Kidney epithelial cell (primary cell): ENCODE results near the gene IFI30. TPM values are rescaled to one million over a fixed set of nuclear protein-coding genes. Genes with fewer than 3 reads are reported as not detected.

ENCODE experiments used
- DNase-seq: peaks from one replicate; pipeline ENCODE4 v3.0.0-alpha.2; 2010; ENCODE audit warnings: low read depth
- H3K27me3 ChIP-seq: 2 replicates; pipeline ENCODE4 v1.6.0; 2011; ENCODE audit warnings: low read length; ENCODE audit not compliant: control insufficient read depth, insufficient read depth
- H3K36me3 ChIP-seq: 2 replicates; pipeline ENCODE4 v1.5.1; 2011; ENCODE audit warnings: low read length; ENCODE audit not compliant: control insufficient read depth, insufficient read depth
- H3K4me3 ChIP-seq: 2 replicates; pipeline ENCODE4 v1.5.1; 2011; ENCODE audit warnings: low read depth, mild to moderate bottlenecking, control low read depth, low read length
- total RNA-seq: library from RNA; depleted of rRNA; stranded (reverse); fragments of >200 nt; gene quantifications from 2 replicates; pipeline ENCODE4 v1.2.3, GENCODE V29; 2015
- TF ChIP-seq, protein P1 (sequence below): IDR thresholded peaks from 2 replicates; pipeline ENCODE4 v1.5.1; 2011; ENCODE audit warnings: mild to moderate bottlenecking, moderate library complexity, low read length, control low read depth, inconsistent platforms; ENCODE audit not compliant: insufficient read depth, poor library complexity, severe bottlenecking

The IFI30 gene
- total RNA-seq, 1 donor from 2014 or later: 9.2 TPM

DNA sequence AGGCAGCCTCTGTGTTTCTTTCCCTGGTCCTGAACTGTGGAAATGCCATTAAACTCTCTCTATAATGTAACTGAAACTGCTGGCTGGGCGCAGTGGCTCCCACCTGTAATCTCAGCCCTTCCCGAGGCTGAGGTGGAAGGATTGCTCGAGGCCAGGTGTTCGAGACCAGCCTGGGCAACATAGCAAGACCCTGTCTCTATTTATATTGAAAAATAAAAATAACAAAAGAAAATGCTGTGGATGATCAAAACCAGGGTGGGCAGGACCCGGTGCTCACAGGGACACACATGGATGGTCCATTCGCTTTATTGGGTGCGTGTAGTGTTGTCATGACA lies 22.9 kb downstream of the IFI30 start:
- TF ChIP-seq, protein P1, sequence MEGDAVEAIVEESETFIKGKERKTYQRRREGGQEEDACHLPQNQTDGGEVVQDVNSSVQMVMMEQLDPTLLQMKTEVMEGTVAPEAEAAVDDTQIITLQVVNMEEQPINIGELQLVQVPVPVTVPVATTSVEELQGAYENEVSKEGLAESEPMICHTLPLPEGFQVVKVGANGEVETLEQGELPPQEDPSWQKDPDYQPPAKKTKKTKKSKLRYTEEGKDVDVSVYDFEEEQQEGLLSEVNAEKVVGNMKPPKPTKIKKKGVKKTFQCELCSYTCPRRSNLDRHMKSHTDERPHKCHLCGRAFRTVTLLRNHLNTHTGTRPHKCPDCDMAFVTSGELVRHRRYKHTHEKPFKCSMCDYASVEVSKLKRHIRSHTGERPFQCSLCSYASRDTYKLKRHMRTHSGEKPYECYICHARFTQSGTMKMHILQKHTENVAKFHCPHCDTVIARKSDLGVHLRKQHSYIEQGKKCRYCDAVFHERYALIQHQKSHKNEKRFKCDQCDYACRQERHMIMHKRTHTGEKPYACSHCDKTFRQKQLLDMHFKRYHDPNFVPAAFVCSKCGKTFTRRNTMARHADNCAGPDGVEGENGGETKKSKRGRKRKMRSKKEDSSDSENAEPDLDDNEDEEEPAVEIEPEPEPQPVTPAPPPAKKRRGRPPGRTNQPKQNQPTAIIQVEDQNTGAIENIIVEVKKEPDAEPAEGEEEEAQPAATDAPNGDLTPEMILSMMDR: no peak
- Histone ChIP-seq H3K36me3 (no peaks in the 10 kb centered on the region), H3K4me3 (no peak overlapping the region), H3K27me3 (no peaks in the 10 kb centered on the region)
- no peak for DNase-seq

GRCh38 chr19:18197306-18197705 lies 23.7 kb downstream of the IFI30 start:
- TF ChIP-seq, protein P1: no peak
- H3K27me3 ChIP-seq: no peaks in the 10 kb centered on the region
- no peaks in the 10 kb centered on the region for H3K36me3 ChIP-seq
- H3K4me3 ChIP-seq: no peak overlapping the region
- no peak for DNase-seq

DNA sequence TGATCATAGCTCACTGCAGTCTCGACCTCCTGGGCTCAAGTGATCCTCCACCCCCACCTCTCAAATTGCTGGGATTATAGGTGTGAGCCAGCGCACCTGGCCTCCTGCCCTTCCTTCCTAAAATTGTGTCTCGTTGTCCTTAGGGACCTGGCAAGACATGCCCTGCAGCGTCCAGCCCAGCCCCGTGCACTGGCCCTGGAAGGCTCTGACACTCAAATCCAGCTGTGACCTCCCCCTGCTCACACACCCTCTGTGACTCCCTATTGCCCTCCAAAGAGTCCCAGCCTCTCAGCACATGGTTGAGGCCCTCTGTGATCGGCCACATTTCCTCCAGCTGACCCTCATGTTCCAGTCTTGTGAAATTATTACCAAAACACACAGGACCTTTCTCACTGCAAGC lies 24.3 kb downstream of the IFI30 start:
- TF ChIP-seq, protein P1: no peak
- no peak for DNase-seq
- Histone ChIP-seq H3K4me3 (no peak overlapping the region), H3K27me3 (peaks cover 5% of the 10 kb centered on the region), H3K36me3 (no peaks in the 10 kb centered on the region)

DNA sequence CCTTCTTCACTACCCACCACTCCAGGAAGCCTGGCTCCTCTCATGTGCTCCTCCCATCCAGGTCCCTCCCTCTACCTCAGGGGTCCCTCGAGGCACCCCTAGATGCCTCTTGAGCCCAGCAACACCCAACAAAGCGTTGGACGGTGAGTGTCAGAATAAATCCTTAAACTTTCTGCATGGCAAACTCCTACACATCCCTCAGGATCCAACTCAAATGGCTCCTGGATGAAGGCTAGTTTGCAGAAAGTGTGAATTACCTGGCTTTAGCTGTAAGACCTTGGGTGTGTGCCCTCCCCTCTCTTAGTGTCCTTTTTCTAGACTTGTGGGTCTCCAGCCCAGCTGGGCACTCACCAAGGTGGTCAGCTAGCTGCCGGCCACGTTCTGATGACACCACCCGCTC lies 24.8 kb downstream of the IFI30 start:
- TF ChIP-seq, protein P1: no peak
- H3K36me3 ChIP-seq: no peaks in the 10 kb centered on the region
- H3K4me3 ChIP-seq: no peak overlapping the region
- H3K27me3 ChIP-seq: peaks cover 9% of the 10 kb centered on the region
- DNase-seq: no peak

DNA sequence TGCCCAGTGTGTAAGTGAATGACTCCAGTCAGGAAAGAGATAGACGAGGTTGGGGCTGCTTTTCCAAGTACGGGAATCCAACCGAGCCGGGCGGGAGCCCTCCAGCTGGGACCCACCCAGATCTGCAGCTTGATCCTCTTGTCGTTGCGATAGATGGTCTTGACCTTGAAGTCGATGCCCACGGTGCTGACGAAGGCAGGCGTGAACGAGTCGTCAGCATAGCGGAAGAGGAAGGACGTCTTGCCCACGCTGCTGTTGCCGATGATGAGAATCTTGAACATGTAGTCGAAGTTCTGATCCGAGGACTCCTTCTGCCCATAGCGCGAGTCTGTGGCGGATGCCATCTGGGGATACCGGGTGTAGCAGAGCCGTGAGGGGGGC lies 28.8 kb downstream of the IFI30 start:
- TF ChIP-seq, protein P1: no peak
- Histone ChIP-seq H3K27me3 (peaks cover 10% of the 10 kb centered on the region), H3K36me3 (no peaks in the 10 kb centered on the region), H3K4me3 (no peak overlapping the region)
- DNase-seq: no peak

GRCh38 chr19:18202778-18203407 lies 29.3 kb downstream of the IFI30 start:
- no peak for DNase-seq
- peaks cover 10% of the 10 kb centered on the region for H3K27me3 ChIP-seq
- H3K4me3 ChIP-seq: peak overlapping the region; percentile 48
- H3K36me3 ChIP-seq: no peaks in the 10 kb centered on the region
- TF ChIP-seq, protein P1: peak; percentile 31
